HG03469 (cell line): ENCODE results near the gene ALOX5.
"Not testable (repeated sequence)": the region's sequence is repeated elsewhere in the genome, so short reads cannot be mapped to it uniquely, and the experiment has no call there.

ENCODE experiments used
- ATAC-seq: cut with Tn5 transposase; IDR thresholded peaks from one replicate; pipeline ENCODE4 v1.9.1; 2021; ENCODE audit warnings: mild to moderate bottlenecking, moderate library complexity, moderate number of reproducible peaks; ENCODE audit not compliant: unreplicated experiment

Gene ALOX5

DNA sequence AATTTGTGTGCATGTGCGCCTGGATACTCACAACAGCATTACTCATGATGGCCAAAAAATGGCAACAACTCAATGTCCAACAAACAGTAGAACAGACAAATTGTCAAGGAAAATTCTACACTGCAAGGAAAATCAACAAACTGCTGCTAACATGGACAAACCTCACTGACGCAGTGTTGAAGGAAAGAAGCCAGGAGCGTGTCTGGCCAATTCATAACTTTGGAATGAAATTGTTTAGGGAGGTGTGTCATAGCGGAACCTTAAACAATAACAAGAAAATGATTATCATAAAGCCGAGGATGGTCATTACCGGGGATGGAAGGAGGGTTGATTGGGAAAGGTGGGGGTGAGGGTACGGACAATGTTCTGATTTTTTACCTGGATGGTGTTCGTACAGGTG, 29.1 kb downstream of the ALOX5 start:
- no peak for ATAC-seq

DNA sequence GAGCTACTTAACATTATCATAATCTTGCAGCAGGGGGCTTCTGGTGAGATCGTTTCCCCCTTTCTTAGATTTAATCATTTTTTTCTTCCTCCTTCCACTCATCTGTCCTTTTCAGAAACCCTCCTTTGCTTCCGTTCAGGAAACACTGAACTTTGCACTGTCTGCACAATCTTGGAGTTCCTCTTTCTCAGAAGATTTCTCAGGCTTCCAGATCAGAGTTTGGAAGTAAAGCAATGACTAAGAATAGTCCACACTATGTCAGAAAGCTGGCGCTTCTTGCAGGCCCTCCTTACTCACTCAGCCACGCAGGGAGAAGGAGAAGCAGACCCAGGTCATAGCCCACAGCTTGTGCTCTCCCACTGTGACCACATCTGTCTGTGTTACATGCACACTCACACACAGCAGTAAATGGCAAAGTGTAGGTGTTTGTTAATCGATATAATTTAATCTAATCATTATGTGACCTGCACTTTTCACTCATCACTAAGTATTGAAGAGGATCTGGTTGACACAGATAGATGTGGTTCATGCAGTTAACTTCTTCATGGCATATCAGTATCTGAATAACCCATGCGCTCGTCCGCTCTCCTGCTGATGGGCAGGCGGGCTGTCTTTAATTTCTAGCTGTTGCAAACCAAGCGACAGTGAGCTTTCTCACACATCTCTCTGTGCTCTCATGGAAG, 30.2 kb downstream of the ALOX5 start:
- ATAC-seq, result no peak

DNA sequence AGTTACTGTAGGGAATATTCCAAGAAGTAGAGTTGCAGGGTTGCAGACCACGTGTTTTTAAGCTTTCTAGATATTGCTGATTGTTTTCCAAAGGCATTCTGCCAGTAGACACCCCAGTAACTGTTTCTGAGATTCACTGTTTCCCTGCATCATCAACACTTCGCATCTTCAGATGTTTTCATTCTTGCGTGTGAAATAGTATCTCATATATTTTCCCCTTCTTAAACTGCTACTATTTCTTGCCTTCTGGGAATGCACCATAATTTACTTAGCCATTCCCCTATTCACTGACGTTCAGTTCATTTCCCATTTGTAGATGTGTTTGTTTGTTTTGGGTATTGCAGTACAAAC, 30.7 kb downstream of the ALOX5 start:
- ATAC-seq, result no peak

DNA sequence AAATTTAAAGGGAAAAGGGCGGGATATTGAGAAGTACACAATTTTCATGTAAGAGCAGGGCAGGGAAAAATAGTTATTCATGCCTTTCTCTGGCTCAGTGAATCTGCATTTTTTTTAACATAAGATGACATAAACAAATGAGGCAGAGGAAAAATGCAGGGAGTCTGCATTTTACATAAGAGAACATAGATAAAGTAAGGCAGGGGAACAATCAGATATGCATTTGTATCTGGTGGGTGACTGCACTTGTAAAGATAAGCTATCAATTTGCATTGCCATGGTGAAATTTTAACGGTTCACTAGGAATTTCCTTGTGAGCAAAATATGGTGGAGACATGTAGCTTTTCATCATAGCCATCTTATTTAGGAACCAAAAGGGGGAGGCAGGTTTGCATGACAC, 33.5 kb downstream of the ALOX5 start:
- ATAC-seq, result no peak

DNA sequence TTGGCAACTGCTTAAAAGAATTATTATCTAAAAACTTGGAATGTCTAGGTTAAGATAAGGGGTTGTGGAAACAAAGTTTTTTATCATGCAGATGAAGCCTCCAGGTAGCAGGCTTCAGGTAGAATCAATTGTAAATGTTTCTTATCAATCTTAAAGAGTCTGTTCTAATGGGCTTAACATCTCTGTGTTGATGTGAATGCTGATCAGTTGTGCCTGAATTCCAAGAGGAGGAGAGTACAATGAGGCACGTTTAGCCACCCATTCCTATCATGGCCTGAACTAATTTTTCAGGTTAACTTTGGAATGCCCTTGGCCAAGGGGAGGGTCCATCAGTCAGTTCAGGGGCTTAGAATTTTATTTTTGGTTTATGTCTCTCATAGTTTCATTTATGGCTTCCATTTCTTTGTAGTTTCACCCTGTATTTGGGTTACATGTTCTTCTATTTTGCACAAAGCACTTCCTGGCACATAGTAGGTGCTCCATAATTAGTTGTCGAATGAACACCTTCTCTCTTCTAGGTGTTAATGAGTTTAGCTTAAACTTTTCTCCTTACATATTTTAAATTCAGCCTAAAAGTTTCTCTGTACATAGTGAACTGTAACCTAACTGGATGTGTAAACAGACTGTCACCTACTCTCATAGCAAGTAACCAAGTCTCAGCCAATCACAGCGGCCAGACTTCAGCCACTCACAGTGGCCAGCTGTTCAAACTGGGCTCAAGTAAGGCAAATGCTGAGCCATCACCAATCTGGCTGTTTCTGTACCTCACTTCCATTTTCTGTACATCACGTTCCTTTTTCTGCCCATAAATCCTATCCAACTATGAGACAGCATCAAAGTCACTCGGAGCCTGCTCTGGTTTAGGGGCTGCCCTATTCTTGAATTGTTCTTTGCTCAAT, 34.7 kb downstream of the ALOX5 start:
- ATAC-seq, result no peak

DNA sequence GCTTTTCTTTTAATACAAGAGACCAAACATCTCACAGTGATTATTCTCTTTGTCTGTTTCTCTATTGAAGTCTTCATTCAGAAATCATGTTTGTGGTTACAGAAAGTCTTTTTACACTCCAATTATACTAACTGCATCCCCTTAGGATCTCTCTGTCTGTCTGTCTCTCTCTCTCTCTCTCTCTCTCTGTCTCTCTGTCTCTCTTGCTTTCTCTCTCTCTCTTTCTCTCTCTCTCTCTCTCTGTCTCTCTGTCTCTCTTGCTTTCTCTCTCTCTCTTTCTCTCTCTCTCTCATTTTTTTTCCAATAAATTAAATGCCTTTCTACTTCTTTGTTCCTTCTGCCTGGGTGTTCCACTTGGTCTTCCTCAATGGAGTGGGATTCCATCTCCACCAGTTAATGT, 35.3 kb downstream of the ALOX5 start:
- not testable (repeated sequence) for ATAC-seq

DNA sequence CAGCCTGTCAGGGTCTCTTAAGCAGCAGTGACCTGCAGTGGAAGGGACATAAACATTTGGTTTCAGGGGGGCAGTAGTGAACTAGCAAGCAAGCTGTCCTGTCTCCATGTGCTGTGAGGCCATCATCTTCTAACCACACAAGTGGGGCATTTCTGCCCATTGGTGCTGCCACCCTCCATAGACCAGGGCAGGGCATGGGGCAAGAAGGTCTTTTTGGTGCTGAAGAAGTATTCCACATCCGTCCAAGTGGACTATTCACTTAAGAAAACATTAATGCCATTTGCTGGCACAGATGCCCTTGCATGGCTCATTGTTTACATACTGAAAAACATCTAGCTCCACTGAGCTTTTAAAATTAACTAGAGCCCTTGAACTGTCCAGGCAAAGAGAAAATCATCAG, 35.8 kb downstream of the ALOX5 start:
- ATAC-seq, result no peak

DNA sequence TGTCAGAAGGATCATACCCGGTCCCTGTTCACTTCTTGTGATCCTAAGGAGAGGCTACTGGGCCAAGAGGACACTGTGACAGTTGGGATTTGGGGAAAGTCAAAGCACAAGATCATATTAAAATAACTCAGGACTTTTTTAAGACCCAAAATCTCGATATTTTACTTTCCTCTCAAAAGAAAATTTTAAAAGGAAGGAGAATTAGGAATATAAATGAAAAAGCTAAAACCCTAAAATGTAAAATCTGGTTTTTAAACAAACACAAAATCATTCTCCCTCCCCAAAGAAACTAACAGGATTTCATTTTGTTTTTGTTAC, 36.4 kb downstream of the ALOX5 start:
- no peak for ATAC-seq

DNA sequence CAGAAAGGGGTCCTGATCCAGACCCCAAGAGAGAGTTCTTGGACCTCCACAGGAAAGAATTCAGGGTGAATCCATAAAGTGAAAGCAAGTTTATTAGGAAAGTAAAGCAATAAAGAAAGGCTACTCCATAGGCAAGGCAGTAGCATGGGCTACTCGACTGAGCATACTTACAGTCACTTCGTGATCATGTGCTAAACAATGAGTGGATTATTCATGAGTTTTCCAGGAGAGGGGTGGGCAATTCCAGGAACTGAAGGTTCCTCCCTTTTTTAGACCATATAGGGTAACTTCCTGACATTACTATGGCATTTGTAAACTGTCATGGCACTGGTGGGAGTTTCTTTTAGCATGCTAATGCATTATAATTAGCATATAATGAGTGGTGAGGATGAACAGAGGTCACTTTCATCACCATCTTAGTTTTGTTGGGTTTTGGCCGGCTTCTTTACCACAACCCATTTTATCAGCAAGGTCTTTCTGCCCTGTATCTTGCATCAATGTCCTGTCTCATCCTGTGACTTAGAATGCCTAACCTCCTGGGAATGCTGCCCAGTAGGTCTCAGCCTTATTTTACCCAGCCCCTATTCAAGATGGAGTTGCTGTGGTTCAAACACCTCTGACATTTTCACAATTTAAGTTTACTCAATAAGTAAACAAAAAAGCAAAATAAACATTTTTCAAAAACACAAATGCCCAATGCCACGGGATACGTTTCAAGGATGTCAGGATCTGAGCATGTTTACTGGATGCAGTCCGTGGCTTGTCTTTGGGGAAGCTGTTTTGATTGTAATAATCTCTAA, 37.0 kb downstream of the ALOX5 start:
- no peak for ATAC-seq

DNA sequence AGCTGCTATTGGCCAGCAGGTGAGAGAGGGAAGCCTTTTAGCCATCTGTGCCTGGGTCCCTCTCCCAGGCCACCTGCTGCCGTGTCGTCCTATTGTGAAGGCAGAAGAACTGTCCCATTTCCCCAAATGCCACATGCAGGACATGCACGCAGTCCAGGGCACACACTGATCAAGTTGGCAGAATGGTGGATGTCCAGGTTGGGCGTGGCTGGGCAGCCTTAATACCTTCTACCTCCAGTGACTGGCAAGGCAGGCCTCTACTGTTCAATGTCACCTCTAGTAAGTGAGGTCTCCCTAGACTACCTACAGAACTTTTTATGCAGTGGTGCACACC, 37.6 kb downstream of the ALOX5 start:
- ATAC-seq, result no peak

DNA sequence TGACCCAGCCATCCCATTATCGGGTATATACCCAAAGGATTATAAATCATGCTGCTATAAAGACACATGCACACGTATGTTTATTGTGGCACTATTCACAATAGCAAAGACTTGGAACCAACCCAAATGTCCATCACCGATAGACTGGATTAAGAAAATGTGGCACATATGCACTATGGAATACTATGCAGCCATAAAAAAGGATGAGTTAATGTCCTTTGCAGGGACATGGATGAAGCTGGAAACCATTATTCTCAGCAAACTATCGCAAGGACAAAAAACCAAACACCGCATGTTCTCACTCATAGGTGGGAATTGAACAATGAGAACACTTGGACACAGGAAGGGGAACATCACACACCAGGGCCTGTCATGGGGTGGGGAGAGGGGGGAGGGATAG, 41.0 kb downstream of the ALOX5 start:
- not testable (repeated sequence) for ATAC-seq

DNA sequence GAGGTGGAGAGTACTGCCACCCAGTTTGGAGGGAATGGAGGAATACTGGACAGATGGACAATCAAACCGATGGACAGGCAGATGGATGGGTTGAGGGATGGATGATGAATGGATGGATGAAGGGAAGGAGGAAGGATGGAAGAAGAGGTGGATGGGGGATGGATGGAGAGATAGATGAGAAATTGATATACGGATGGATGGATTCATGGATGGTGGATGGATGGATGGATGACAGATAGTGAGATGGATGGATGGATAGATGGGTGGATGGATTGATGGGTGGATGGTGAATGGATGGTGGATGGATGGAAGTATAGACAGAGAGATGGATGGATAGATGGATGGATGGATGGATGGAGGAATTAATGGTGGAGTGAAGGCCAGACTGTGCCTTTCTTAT, 42.6 kb downstream of the ALOX5 start:
- no peak for ATAC-seq

DNA sequence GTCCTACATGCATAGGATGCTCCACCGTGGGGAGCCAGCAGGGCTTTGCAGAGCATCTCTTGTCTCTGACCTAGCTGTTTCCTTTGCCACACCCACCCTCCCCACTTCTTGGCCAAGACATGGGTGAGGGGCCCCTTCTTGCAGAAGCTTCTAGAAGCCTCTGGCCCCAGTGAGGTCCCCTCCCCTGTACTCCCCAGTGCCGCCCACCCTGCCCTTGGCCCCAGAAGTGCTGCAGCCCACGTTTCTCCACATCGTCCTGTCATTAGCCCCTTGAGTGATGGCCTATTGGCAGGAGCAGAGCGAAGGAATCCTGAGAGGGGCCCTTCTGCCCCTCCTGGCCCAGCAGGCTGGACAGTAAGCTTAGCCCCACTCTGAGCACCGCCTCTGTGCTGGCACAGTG, 43.7 kb downstream of the ALOX5 start:
- no peak for ATAC-seq

DNA sequence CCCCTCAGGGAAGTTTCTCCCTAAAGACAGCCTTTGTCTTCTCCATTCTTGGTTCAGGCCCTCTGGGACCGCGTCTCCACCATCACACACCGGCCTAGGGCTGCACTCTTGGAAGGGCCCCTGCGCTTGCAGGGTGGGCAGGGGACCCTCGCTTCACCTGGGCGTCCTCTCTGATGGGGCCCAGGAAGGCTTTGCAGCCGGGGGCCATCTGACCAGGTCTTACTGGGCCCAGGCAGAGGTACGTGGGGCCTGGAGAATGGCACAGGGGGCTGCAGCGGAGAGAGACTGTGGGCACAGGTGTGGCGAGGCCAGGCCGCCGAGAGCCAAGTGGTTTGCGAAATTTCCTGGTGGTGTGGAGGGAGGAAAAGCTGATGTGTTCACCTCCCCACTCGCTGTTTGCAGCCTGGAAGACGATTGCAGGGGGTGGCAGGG, 44.4 kb downstream of the ALOX5 start:
- ATAC-seq, result no peak

DNA sequence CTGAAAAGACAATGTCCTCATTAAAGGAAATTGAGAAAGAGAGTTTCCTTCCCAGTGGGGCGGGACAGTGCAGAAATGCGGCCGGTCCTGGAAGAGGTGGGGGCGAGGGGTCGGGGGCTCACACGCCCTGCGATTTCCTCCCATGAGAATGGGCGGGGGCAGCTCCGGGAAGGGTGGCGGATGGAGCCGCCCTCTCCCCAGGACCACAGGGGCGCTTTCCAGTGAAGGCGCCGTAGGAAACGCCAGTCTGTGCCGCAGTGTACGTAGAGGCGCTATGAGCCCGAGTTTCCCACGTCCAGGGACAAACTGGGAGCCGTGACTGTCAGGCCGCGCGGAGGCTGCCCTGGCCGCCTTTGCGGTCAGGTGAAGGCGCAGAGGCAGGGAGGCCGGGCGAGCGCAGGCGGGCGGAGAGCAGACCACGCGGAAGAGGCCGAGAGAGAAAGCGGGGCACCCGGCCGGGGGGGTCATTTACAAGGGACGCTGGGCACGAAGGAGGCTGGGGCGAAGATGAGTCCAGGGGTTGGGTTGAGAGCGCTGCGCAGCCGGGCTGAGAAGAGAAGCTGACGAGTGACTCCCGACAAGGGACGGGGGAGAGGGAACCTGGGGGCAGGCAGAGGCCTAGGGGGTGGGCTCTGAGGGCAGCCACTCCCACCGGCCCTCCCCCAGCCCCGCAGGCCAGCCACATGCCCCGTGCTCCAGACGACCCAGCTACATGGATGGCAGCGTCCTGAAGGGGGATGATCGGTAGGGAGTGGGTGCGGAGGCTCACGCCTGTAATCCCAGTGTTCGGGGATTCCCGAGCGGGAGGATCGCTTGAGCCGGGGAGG, 45.0 kb downstream of the ALOX5 start:
- no peak for ATAC-seq

DNA sequence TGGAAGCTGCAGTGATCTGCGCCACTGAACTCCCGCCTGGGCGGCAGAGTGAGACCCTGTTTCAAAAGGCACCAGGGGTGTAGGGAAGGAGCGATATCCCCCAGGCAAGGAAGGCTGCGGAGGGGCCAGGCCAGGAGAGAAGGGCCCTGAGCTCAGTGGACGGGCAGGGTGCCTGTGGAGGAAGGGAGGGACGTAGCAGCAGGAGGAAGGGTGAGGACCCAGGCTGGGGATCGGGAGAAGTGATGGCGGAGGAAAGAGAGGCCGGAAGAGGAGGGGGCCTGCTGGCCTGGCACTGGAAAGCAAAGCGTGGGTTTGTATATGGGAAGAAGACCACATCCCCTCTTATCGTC, 45.6 kb downstream of the ALOX5 start:
- no peak for ATAC-seq

DNA sequence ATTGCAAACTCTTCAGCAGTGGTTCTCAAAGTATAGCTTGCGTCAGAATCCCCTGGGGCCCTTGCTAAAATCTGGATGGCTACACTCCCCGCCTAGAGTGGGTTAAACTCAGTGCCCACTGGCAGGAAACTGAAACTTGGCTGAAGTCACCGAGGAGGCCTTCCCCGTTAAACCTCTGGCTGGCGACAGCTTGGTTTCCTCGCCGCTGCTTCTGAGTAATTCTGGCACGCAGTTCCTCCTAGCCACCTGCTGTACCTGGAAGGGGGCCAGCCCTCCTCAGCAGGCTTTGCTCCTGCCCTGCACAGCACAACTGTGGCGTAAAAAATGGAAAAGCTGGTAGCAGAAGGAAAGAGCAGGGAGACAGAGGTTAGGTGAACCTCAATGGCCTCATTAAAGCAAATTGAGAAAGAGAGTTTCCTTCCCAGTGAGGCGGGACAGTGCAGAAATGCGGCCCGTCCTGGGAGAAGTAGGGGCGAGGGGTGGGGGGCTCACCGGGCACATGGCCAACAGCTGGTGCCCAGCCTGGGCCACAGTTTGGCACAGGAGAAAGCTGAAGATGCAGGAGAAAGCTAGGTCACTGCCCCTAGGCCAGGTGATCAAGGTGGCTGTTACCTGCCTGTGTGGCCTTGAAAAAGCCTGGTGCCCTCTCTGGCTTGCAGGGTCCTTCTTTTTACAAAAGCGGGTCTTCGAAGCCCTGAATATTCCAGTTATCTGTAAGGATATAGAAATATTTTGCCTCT, 46.6 kb downstream of the ALOX5 start:
- peak; percentile 58 for ATAC-seq

DNA sequence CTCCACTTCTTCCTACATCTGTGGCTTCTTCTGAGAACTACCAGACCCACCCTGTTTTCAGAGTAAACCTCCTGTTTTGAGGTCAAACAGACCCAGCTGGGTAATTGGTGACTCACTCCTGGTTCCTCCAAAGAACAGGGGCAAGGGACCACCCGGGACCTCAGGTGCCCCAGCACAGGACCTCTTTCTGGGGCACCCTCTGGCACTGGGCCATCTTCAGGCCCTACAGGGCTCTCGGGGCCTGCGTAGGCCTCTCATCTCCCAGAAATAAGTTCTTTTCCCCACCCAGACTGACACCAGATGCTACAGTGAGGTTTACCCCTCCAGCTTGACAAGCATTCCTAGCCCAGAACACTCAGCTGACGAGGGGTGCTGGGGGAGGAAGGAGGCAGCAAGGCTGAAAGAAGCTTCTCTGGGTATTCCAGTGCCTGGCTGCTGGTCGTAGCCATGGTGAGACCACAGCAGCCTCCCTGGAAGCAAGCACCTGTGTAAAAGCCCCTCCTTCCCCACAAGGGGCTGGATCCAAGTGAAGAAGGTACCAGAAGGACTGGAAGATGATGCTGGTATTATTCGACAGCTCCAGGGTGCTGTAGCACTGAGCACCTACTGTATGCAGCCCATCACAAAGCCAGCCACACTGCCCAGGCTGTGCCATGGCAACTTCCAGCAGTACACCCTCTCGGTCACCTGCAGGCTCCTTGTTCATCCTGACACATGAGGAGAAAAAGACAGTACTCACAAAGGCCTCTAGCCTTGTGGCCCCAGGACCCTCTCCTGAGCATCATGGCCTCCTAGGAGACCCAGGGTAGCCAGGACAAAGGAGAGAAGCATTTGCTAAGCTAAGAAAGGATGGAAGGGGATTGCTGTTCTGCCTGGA, 47.4 kb downstream of the ALOX5 start:
- no peak for ATAC-seq

DNA sequence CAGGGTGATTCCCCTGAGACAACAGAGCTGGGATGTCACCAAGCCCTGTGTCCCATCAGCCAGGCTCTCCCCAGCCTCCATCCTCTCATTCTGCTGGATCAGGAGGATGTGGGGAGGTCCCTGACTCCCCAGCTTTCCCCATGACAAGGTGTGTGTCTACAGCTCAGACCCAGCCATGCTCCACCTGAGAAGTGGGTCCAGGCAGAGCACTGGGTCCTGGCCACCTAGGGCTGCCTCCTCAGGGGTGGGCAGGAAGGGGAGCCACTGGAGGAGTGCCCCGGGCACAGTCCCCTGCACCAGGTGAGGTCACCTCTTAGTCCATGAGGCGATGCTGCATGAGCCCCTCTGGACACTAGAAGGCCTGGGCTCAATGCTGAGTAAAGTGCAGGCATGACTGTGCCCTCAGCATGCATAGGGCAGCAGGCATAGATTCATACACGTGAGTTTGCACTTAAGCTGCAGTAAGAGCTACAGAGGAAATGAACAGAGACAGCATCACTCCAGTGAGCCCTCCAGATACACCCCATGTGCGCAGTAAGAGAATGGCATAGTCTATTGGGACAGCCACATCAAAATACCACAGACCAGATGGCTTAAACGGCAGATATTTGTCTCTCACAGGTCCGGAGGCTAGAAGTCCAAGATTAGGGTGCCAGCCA, 48.3 kb downstream of the ALOX5 start:
- ATAC-seq, result no peak
